Glomerular visceral epithelial cell (primary cell): ENCODE measurements around the gene SLC43A2.
"Not testable (repeated sequence)": the region's sequence is repeated elsewhere in the genome, so short reads cannot be mapped to it uniquely, and the experiment has no call there.

Source experiments
- DNase-seq: peaks from one replicate; pipeline ENCODE4 v3.0.0-alpha.2; 2016; ENCODE audit errors: extremely low spot score

The SLC43A2 gene

DNA sequence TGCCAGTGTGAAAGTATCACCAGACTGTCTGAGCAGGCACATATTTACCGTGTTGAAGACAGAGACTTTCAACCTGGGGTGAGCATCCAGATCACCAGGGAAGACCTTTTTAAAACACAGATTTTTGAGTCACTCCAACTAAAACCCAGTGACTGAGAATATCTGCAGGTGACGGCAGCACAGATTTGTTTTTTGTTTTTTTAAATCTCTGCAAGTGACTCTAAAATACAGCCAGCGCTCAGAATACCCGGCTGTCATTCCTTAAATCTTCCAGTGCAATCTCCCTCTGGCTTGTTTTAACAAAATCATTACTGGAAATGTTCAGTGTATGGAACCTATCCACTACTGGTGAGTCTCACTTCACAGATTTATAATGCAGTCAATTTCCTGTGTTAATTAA is 92.9 kb downstream of the SLC43A2 start:
- no peak for DNase-seq

GRCh38 chr17:1533661-1534325 is 94.8 kb downstream of the SLC43A2 start:
- DNase-seq = no peak

GRCh38 chr17:1532836-1533602 is 95.6 kb downstream of the SLC43A2 start:
- DNase-seq = no peak

GRCh38 chr17:1529863-1530262 is 98.8 kb downstream of the SLC43A2 start:
- DNase-seq = no peak

- DNase-seq = not testable (repeated sequence)
These were observed 101.8 kb downstream of the SLC43A2 start for GRCh38 chr17:1526876-1527275.

- no peak for DNase-seq
These were observed 106.0 kb downstream of the SLC43A2 start for GRCh38 chr17:1522626-1523025.

DNA sequence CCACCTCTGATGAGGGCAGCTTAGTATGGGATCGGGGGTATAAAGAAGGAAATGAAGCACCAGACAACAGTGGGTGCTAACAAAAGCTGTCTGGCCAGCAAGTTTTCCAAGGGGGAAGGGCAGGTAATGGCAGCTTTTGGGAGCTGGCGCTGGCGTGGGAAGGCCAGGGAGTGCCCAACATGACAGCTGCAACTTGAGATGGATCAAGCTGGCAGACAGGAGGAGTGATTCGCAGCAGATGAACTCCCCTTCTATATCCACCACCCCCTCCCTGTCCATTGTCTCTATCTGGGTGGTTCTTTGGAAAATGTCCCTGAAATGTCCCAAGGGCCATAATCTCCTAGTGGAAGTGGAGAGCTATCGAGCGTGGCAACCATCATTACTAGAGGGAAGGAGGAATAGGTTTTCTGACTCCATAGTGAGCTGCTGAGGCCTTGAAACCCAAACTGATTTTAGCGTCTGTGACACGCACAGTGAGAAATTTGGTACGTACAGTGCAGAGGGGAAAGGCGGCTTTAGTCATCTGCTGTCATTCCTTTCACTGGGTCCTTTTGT is 107.5 kb downstream of the SLC43A2 start:
- DNase-seq = no peak

- DNase-seq = no peak
These were observed 109.0 kb downstream of the SLC43A2 start for GRCh38 chr17:1519678-1520077.
